GM12878 (cell line): ENCODE results near the gene IL22RA2. TPM values are rescaled to one million over a fixed set of nuclear protein-coding genes. Genes with fewer than 3 reads are reported as not detected.
A peak's percentile ranks its signal among the peaks of the same experiment; 100 is the strongest.

Experiments used
- ATAC-seq: fragments of 200-7000 bp; cut with Tn5 transposase; 3 replicates; pipeline ENCODE4 v1.9.1; 2020; ENCODE audit warnings: mild to moderate bottlenecking, moderate library complexity
- BruUV-seq: library from RNA; stranded (reverse); fragments of 400-500 nt; replicated peaks from 2 replicates; lab custom pipeline; 2021; lab: Mats Ljungman, UMichigan
- CTCF ChIA-PET: fragments of 300-600 bp; sonication (Branson Sonifier 250); formaldehyde crosslinking; extraction: SDS; loops from one replicate; lab custom pipeline; 2021; ENCODE audit warnings: inconsistent platforms; lab: Yijun Ruan, JAX
- POLR2A ChIA-PET: fragments of 350-600 bp; formaldehyde crosslinking; extraction: SDS; loops from one replicate; lab custom pipeline; 2021; ENCODE audit warnings: inconsistent platforms; lab: Charles Lee
- RAD21 ChIA-PET: fragments of 300-600 bp; sonication (Branson Sonifier 250); formaldehyde crosslinking; loops from one replicate; lab custom pipeline; 2023; ENCODE audit warnings: antibody characterized with exemption; ENCODE audit not compliant: unreplicated experiment; lab: Charles Lee
- SMC1A ChIA-PET: fragments of 300-600 bp; sonication (Branson Sonifier 250); formaldehyde crosslinking; loops from one replicate; lab custom pipeline; 2023; ENCODE audit not compliant: unreplicated experiment, uncharacterized antibody; lab: Charles Lee
- DNase-seq: peaks from one replicate; pipeline ENCODE4 v3.0.0-alpha.2; 2011; ENCODE audit warnings: low read depth, low spot score
- FAIRE-seq: peaks from 3 replicates; lab custom pipeline; 2011; peaks lifted over from hg19 to GRCh38; lab: Jason Lieb, UNC
- H2AFZ ChIP-seq: 2 replicates; pipeline ENCODE4 v1.6.0; 2011; ENCODE audit warnings: low read depth, low read length, control low read depth; ENCODE audit not compliant: control insufficient read depth
- H3K27ac ChIP-seq: 2 replicates; pipeline ENCODE4 v1.5.1; 2011; ENCODE audit warnings: control low read depth; ENCODE audit not compliant: control insufficient read depth, insufficient read depth
- H3K27me3 ChIP-seq, 2 experiments: replicated peaks in 1 of 2; 2 replicates each; pipeline versions ENCODE4 v1.6.0 to v1.6.1; 2011; ENCODE audit warnings: low read length in 1 of 2; ENCODE audit not compliant: control insufficient read depth in 2 of 2, insufficient read depth in 2 of 2
- H3K36me3 ChIP-seq, 2 experiments: 2 replicates each; pipeline ENCODE4 v1.5.1; 2011; ENCODE audit warnings: low read length in 1 of 2; ENCODE audit not compliant: control insufficient read depth in 2 of 2, insufficient read depth in 2 of 2
- H3K4me1 ChIP-seq: 2 replicates; pipeline ENCODE4 v1.6.1; 2011; ENCODE audit warnings: mild to moderate bottlenecking, low read length, moderate library complexity, mixed read lengths; ENCODE audit not compliant: control insufficient read depth, insufficient read depth
- H3K4me2 ChIP-seq: 2 replicates; pipeline ENCODE4 v1.6.0; 2011; ENCODE audit warnings: control low read depth; ENCODE audit not compliant: control insufficient read depth, insufficient read depth
- H3K4me3 ChIP-seq: fragments of 200-600 bp; sonication (generic); 2 replicates; pipeline ENCODE4 v1.5.1; 2016
- H3K79me2 ChIP-seq: 2 replicates; pipeline ENCODE4 v1.6.0; 2011; ENCODE audit warnings: low read length; ENCODE audit not compliant: control insufficient read depth, insufficient read depth
- H3K9ac ChIP-seq: 2 replicates; pipeline ENCODE4 v1.8.0; 2011; ENCODE audit warnings: low read length, control low read depth, mixed read lengths; ENCODE audit not compliant: control insufficient read depth, insufficient read depth
- H3K9me3 ChIP-seq: replicated peaks from 3 replicates; pipeline ENCODE4 v1.5.1; 2011; ENCODE audit warnings: mild to moderate bottlenecking, low read length; ENCODE audit not compliant: control insufficient read depth, insufficient read depth
- H4K20me1 ChIP-seq: 2 replicates; pipeline ENCODE4 v1.6.0; 2011; ENCODE audit not compliant: control insufficient read depth, insufficient read depth
- CUX1 ChIP-seq: IDR thresholded peaks from 2 replicates; pipeline ENCODE4 v1.6.1; 2012; ENCODE audit warnings: improper control_type of control experiment, low read depth, low read length; ENCODE audit not compliant: insufficient replicate concordance
- NFYA ChIP-seq: IDR thresholded peaks from 2 replicates; pipeline ENCODE4 v1.6.1; 2011; ENCODE audit warnings: low read depth, mild to moderate bottlenecking, low read length, improper control_type of control experiment, borderline replicate concordance
- ZZZ3 ChIP-seq: IDR thresholded peaks from 2 replicates; pipeline ENCODE4 v1.6.1; 2011; ENCODE audit warnings: low read depth; ENCODE audit not compliant: control insufficient read depth, insufficient read length
- WGBS: methylation state at CpG from one replicate; pipeline ENCODE4 v1.1.6; 2016; ENCODE audit warnings: low lambda C conversion rate; ENCODE audit not compliant: insufficient replicate concordance, insufficient coverage; ENCODE audit errors: missing lambda C conversion rate; 5-methylcytosine and 5-hydroxymethylcytosine counted together
- in situ Hi-C: fragments of 300-500 bp; cut with MboI; formaldehyde crosslinking; loops from 9 replicates; pipeline ENCODE4 v1.14.3; 2018; ENCODE audit warnings: mixed read lengths
- intact Hi-C: fragments of 100-400 bp; cut with micrococcal nuclease; formaldehyde crosslinking; loops from one replicate; pipeline ENCODE4 v1.14.2; 2022; ENCODE audit not compliant: unreplicated experiment
- polyA plus RNA-seq, 11 experiments: library from polyadenylated mRNA; depleted of rRNA in 4 of 11; unstranded in 6 of 11; stranded (reverse) in 5 of 11; fragments of >200 nt; fragmentation: Nextera tagmentation in 4 of 11; fragmentation: Illumina TruSeq in 1 of 11; extraction: Ambion mirVana in 4 of 11; extraction: Trizol in 1 of 11; gene quantifications; 1 replicate in 1 of 11; 2 replicates in 10 of 11; pipeline versions ENCODE4 v1.2.1 to v1.2.3, GENCODE V29; 2011 to 2016; ENCODE audit warnings: inconsistent platforms in 2 of 11, missing spikeins in 2 of 11, low read depth in 1 of 11
- total RNA-seq, 4 experiments: library from RNA; depleted of rRNA in 3 of 4; stranded (reverse); fragments of >200 nt in 3 of 4; fragmentation: Illumina TruSeq in 1 of 4; extraction: Trizol in 1 of 4; gene quantifications; 2 replicates each; pipeline versions ENCODE4 v1.2.1 to v1.2.3, GENCODE V29; 2013 to 2021

Gene IL22RA2
- total and polyA plus RNA-seq, 10 of the 15 experiments (the other 5 are each of a cell fraction or from before 2014, with no cell fraction given), result 0.05 to 0.22 (median 0.09) TPM; not detected in 3

DNA sequence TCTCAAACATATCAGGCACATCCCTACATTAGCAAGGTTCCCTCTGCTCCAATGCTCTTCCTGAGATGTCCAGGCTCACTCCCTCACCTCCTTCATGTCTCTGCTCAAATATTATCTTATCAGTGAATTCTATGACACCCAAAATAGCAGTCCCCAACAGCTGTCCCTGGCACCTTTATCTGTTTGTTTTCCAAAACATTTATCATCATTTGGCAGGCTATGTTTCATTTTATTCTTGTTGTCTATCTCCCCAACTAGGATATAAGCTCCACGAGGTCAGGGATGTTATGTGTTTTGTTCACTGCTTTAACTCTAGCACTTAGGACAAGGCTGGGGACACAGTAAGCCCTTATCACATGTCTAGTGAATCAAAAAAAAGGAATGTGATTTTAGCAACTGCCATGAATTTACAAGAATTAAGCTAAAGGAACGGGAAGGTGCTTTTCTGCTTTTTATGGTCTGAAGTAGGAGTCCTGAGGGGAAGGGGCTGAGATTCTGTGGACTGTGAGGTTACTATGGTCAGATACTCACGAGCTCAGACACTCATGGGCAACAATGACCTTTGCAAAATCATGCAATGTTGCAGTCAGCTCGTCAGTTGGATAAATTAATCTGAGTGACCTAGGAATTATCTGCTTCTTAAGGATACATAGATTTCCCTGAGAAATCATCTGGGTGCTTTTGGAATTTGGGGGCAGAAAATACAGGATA, 1.9 kb upstream of the IL22RA2 start:
- ChIA-PET POLR2A (interaction anchor here (0.7 to 1.9 kb wide), 7 partner anchors 9 to 87 kb away, joined by 3 to 5 read pairs (median 3); no protein-coding TSS in a partner anchor), SMC1A (interaction anchor here (0.8 to 2.5 kb wide), 18 partner anchors 9 to 385 kb away, joined by 3 to 20 read pairs (median 4); no protein-coding TSS in a partner anchor), CTCF (interaction anchor here (0.9 to 3.6 kb wide), 6 partner anchors 8 to 81 kb away, joined by 3 to 23 read pairs (median 3); no protein-coding TSS in a partner anchor), RAD21 (interaction anchor here (0.9 to 7.0 kb wide), 9 partner anchors 10 to 81 kb away, joined by 3 to 43 read pairs (median 8); no protein-coding TSS in a partner anchor)
- H3K4me1 ChIP-seq, result peaks cover 41% of the 10 kb centered on the region
- H3K4me3 ChIP-seq, result no peak overlapping the region
- WGBS, result 61% methylated on average over 4 of the region's 4 CpGs
- no peak overlapping the region for H3K9ac ChIP-seq
- ATAC-seq, result no peak
- H3K27me3 ChIP-seq, result no peaks in the 10 kb centered on the region
- no peak for DNase-seq
- no peaks in the 10 kb centered on the region; the same call in 1 of the 2 replicates for H3K79me2 ChIP-seq
- H3K9me3 ChIP-seq, result peaks cover 4% of the 10 kb centered on the region; the same call in 1 of the 3 replicates
- intact Hi-C loops (no loop called here), in situ Hi-C loops (no loop called here)
- H3K36me3 ChIP-seq, result no peaks in the 10 kb centered on the region
- no TSS peak for BruUV-seq
- peak overlapping the region; percentile 71 for H2AFZ ChIP-seq
- FAIRE-seq, result no peak
- no peak overlapping the region for H3K4me2 ChIP-seq
- peak overlapping the region; percentile 29; the same call in 1 of the 2 replicates for H3K27ac ChIP-seq
- TF ChIP-seq CUX1 (no peak), NFYA (no peak), ZZZ3 (no peak)
- H4K20me1 ChIP-seq, result no peaks in the 10 kb centered on the region
